Globus pallidus (tissue), 1 donor: ENCODE data around the gene SPECC1L.

Experiments
- DNase-seq: peaks from one replicate; pipeline ENCODE4 v3.0.0-alpha.2; 2015; ENCODE audit warnings: low spot score

The SPECC1L gene

DNA sequence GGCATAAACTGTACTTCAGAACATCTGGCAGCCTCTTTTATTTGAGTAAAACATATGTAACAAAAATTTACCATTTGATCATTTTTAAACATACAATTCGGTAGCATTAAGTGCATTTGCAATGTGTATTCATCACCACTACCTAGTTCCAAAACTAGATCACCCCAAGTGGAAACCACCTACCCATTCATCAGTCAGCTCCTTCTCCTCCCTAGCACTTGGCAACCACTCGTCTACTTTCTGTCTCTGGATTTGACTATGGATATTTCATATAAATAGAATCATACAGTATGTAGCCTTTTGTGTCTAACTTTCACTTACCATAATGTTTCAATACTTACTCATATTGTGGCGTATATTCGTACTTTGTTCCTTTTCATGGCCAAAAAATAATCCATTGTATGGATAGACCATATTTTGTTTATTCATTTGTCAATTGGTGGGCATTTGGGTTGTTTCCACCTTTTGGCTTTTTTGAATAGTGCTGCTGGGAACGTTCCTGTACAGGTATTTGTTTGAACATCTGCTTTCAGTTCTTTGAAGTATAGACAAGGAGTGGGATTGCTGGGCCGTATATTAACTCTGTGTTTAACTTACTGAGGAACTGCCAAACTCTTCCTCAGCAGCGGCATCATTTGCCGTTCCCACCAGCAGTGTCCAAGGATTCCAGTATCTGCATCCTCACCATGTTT lies 129.5 kb downstream of the SPECC1L start:
- no peak for DNase-seq

DNA sequence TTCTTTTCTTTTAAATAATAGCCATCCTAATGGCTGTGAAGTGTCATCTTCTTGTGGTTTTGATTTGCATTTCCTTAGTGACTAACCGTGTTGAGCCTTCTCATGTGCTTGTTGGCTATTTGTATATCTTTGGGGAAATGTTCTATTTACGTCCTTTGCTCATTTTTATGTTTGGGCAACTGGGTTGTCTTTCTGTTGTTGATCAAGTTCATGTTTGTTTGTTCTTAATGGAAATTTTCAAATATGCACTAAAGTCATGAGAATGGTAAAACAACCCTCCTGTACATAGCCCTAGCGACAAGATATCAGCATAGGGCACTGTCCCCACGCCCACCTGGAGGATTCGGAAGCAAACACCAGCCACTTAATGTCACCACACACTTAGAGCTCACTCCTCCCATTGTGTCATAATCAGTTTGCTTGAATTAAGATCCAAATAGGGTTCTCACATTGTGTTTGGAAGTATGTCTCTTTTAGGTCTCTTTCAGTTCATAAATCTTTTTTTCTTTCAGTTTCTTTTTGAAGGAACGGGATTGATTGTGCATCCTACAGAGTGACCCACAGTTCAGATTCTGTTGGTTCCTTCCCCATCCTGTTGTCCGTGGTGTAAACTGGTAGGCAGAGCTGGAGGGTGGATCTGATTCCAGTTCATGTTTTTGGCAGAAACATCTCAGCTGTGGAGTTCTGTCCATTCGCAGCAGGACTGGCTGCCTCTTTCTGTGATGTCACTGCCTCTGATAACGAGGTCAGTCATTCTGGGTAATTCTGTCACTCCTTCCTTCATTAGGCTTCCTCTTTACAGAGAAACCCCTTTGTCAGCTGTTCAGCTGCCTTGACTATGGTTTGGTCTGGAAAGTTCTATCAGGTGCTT lies 130.3 kb downstream of the SPECC1L start:
- no peak for DNase-seq

DNA sequence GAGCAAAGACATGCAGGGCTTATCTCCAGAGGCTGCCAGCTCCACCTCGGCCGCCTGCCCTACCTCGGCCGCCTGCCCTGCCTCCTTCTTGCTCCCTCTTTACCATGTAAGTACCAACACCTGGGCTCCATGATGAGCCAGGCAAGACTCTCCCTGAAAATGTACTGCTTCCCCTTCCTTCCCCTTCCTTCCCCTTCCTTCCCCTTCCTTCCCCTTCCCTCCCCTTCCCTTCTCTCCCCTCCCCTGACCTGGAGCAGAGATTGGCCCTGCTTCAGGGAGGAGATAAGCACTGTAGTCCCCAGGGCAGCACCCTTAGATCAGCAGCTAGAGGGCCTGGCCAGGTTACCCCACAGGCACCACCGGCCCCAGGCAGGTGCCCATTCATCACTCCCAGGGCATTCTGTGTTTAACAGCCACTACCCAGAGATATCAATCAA lies 131.3 kb downstream of the SPECC1L start:
- no peak for DNase-seq

DNA sequence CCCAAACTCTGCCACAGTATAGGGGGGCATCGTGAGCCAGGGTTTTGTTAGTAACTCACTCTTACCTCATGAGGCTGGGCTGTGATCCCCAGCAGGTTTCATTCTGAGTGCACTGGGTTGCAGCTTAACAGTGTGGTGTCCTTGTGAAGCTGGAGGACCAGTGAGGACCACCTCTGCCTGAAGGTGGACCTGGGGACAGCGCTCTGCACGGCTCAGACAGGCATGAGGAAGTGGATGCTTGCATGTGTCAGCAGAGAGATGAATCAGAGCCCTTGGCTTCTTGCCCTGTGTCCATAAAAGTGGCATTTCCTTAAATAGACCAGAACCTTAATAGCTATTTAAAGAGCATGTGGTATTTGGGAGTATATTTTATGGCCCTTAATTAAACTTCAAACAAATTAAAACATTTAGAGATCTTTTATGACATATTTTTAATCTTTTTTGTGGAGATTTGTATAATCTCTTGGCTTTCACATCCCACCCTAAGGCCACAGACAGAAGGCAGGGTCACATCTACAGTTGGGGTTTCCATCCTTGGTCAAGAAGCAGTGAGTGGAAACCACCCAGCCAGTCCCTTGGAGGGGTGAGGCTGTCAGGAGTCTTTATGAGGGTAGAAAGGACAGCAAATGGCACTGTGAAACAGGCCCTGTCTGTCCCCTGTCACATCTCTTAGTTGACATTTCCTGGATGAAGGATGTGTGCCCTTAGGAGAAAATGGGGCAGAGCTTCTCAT lies 132.0 kb downstream of the SPECC1L start:
- peak; percentile 27 for DNase-seq

DNA sequence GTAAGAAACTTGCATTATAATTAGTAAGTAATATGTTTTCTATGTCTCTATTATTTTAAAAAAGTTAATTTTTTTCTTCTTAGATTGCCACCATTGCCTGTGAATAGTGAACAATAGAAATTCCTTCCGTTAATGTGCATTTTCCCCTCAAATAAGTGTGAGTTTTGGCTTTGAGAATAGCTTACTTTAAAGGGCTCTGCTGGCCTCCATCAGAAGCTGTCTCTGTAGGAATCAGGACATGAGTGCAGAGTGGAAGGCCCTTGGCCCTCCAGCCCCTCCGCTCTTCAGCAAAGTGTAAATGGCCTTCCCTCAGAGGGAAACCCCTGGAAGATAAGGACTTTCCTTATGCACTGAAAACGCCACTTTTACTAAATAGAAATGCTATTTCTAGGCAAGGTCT lies 132.7 kb downstream of the SPECC1L start:
- no peak for DNase-seq

DNA sequence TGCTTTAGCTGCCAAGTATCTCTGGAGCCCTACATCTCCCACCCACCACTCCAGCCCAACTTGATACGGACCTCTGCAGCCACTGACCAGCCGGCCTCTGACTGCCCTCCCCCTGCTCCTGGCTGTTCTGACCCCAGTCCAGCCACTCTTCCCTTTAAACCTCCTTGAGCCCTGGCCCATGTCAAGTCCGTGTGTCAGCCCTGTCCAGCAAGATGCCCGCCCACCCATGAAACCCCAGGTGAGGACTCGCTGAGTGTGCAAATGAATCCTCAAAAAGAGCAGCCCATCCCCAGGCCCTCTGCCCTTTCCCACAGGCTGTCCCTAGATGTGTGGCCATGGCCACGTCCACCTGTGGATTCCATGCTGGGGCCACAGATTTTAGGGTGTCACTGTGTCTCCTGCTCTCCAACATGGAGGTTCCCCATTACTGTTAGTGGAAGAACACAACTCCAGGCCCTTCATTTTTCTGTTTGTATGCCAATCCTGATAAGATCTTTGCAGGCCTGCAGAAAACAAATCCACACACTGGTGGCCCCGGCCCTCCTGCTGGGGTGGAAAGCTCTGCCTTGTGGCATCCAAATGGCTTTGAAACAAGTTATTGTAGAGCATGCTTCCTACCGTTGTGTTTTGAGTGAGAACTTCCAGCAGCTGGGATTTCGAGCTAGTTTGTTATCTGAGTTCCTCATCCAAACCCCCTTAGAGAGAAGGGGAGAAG lies 134.1 kb downstream of the SPECC1L start:
- DNase-seq = no peak

DNA sequence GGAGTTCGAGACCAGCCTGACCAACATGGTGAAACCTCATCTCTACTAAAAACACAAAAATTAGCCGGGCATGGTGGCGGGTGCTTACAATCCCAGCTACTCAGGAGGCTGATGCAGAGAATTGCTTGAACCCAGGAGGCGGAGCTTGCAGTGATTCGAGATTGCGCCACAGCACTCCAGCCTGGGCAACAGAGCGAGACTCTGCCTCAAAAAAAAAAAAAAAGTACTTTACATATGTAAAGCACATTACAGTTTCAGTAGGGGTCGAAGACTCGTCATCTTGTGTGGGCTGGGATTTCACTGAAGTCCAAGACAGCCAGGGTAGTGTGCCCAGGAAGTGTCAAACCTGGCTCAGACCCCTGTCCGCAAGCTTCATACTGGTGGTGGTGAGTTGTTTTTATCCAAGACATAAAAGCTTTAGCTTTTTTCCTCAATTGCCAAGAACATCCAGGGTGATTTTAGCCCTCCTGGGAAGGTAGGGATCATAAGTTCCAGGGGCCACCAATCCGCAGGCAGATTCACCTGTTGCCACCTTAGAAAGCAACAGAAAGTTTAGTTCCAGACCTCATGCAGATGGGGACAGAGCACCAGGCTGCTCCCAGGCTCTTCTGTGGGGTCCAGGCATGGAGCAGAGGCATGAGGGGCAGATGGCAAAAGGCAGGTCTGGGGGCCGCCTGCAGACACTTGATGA lies 135.1 kb downstream of the SPECC1L start:
- no peak for DNase-seq

DNA sequence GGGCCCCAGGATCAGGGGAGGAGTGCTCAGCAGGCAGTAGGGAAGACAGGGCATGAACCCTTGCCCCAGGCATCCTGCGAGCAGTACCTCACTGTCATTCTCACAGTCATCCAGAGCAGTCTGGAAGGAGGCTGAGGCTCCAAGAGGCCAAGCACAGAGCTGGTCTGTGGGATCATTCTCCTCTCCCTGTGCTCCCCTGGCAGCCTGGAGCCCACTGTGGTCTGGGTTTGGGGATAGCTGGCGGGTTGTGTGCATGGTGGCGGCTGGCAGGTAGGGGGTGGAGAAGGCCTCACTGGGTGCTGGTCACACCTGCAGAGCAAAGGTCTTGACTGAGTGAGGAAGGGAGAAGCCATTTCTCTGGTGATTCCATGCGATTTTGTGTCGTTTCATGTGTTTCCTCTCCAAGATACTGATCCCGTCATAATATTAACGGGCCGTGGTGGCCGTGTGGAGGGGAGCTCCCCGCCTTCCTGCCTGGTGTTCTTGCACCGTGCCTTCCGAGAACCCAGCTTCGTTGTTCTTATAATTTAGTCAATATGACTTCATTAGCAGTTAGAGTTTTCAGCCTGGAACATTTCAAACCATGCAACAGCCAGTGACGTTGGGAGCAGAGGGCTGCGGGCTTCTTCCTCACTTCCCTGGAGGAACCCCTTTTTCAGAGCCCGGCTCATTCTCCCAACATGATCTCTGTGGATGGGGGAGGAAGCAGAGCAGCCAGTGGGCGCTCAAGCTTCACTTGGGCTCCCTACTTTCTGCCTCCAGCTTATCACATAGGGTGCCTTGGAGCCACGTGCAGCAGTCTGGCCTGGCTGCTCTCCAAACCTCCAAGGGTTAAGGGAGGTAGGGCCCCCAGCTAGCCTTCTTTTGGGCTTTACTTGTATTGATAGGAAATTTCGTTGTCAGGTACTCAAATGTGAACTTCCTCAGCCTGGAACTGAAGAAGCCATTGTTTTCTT lies 136.0 kb downstream of the SPECC1L start:
- DNase-seq = no peak

DNA sequence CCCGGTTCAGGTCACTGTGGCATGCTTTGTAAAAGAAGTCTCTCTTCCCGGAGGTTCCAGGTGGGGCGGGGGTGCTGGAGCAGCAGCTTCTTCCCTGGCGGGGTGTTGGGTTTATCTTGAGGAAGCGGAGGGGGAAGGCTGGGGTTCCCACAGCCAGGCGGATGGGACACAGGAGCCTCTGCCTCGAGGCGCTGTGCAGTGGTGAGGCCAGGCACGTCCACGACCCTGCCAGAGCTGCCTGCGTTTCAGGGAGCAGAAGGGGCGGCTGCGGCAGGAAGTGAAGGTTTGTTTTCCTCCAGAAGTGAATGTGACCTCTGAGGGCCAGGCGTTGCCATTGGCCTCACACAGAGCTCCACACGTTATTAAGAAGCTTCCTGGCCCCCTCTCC lies 136.6 kb downstream of the SPECC1L start:
- DNase-seq = no peak

DNA sequence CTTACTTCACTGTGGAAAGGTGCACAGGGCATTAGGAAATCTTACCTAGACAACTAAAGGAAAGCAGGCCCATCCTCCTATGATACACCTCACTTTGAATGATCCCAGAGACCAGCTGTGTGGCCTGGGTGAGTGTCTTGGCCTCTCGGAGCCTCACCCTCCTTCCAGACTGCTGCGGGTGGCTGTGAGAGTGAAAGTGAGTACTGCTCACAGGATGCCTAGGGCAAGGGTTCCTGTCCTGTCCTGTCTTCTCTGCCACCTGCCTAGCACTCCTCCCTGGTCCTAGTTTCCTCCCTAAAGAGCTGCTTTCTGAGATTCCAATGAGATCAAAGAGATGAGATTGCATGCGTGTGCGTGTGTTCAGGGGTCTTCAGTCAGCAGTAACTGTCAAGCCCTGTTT lies 137.3 kb downstream of the SPECC1L start:
- no peak for DNase-seq

DNA sequence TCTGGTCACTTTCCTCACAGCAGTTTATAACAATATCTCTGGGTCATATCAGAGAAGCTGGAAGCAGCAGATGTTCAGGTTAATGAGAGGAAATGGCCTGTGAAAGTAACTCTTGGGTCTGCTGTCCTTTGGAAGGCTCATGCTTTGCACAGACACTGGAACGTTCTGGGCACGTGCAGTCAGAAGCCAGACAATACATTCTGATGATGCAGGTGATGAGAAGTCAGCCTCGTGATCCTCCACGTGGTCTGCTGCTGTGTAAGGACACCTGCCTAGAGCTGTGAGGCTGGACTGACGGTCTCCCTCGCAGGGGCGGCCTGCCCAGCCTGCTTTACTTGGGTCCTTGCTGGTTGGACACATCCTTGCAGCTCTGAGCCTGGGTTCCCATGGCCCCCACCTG lies 138.0 kb downstream of the SPECC1L start:
- no peak for DNase-seq

DNA sequence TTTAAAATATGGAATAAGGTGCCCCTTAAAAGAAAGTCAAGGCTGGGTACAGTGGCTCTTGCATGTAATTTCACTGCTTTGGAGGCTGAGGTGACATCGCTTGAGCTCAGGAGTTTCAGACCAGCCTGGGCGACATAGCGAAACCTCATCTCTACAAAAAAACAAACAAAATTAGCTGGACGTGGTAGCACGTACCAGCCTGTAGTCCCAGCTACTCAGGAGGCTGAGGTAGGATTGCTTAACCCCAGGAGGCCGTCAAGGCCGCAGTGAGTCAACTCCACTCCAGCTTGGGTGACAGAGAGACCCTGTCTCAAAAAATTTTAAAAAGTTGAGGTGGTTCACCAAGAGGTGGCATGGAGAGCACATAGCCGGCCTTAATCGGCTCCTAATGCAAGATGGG lies 139.1 kb downstream of the SPECC1L start:
- no peak for DNase-seq

DNA sequence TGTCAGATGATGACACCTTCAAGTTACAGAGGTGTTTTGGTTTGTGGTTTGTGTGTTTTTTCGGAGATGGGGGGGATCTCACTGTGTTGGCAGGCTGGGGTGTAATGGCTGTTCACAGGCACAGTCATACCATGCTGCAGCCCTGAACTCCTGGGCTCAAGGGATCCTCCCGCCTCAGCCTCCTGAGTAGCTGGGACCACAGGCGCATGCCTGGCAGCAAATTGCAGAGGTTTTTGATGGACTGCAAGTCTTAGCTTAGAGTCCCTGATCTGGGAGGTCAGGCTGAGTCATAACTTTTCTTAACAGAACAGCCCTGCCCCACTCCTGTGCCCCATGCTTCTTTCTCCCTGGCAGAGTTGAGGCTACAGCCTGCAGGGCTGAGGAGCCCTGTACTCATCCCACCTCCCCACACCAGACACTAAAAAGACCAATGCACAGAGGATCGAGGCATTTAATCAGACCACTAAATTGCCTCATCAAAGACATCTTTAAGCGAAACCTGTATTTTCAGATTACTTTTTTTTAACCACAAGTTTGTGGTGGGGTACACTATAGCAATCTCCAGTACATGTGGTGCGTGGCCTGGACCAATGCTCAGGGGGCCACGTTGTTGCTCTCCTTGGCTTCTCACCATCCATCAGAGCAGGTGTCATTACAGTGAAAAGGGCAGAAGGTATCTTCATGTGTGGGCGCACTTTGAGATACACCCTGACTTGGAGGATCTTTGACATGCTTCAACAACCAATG lies 139.7 kb downstream of the SPECC1L start:
- no peak for DNase-seq

DNA sequence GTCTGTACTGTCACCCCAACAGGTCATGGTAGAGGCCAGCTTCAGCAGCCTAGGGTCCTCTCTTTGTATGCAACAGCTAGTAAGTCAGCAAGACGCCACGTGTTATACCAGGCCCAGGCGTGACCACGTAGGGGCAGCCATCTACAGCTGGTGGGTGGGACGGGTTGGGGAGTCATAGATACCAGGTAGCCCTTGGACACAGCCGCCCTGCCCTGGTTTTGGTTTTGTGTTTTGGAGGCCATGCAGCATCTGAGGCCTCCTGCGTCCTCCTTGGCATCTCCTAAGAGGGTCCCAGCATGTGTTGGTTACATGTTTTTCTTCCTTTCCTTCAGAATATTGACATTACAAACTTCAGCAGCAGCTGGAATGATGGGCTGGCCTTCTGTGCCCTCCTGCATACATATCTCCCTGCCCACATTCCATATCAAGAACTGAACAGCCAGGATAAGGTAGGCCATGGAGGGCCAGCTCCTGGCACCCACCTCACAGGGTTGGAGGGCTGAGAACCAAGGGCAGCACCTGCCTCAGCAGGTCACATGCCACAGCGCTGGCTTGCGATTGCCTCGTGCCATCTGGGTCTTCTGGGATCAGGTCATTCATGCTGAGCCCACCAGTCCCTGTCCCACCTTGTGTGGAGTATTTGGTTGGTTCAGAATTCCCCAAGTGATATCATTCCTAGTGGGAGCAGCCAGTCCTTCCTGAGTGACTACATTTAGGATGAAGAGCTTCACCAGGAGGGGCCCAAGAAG lies 140.8 kb downstream of the SPECC1L start:
- no peak for DNase-seq

DNA sequence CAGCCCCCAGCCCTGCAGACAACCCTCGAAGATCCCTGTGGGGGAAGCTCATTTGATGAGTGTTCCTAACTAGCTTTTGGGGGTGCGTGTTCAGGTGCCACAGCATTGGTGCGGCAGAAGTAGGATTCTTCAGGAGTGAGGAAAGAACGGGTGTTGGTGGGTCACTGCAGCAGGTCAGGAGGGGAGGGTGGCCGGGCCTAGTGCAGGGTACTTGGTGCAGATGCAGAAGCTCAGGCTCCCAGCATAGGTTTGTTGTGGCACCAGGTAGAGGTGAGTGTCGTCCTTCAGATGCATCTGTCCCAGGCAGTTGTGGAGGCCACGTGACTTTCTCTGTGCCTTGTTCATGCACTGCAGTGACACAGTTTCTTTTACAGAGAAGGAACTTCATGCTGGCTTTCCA lies 141.6 kb downstream of the SPECC1L start:
- DNase-seq = no peak

DNA sequence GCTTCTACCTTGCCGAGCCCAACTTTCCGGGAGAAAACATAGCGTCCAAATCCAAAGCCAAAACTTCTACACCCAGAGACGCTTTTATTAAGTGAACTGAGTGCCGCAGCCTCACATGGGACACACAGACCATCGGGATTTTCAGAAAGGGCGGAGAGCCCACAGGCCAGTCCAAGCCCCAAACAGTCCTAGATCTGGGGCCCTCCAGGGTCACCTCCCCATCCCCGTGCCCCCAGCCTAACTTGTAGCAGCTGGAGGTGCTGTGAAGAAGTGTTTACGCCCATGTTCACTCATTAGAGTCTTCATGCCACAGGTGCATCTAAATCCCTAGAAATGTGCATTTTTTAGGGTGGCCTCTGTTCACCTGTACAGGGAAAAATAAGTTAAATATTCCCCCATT lies 142.6 kb downstream of the SPECC1L start:
- no peak for DNase-seq

DNA sequence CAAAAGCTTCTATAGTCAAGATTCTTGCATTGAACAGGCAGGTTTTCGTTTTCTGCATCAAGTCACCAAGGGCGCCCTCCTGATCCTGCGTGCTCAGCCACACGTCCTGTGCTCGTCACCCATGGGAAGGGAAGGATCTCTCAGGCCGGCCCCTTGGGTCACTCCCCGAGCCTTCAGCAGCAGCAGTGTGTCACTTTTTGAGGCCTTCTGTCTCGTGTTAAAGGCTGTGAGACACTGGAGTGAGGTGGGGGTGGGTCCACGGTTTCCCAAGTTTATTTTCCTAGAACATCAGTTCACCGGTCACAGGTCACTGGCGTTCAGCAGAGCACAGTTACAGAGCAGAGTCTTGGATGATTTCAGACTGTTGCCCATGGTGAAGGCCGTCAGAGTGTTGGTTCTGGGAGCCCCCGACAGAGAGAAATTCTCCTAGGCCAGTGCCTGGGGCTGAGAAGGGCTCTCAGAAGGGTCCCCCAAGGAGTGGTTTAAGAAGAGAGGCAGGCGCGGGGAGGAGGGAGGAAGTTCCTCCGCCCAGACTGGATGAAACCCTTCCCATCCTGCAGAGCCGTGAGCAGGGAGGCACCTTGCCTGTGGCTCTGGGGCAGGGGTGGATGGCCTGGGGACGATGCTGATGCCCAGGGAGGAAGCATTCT lies 143.2 kb downstream of the SPECC1L start:
- no peak for DNase-seq

DNA sequence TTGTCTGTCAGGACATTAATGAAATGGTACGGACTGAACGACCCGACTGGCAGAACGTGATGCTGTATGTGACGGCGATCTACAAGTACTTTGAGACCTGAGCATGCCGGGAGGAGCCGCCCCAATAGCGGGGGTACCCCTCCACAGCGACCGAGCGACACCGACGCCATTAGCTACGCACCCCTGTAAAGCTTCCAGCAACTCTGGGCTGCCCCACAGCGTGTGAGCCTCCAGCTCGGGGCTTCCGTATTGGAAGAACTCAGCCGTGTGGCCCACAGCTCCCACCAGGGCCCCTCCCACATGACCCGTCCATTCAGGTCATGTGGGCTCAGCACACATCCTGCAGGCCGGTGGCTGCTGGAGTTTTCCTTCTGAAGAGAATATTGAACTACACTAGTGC lies 143.9 kb downstream of the SPECC1L start:
- no peak for DNase-seq
